GM19395 (cell line): ENCODE measurements around the gene RDH5.

Experiments
- ATAC-seq: cut with Tn5 transposase; IDR thresholded peaks from one replicate; pipeline ENCODE4 v1.9.1; 2021; ENCODE audit warnings: mild to moderate bottlenecking, moderate library complexity; ENCODE audit not compliant: unreplicated experiment

Gene RDH5

GRCh38 chr12:55695349-55695748 is 24.8 kb upstream of the RDH5 start:
- ATAC-seq, result no peak

GRCh38 chr12:55696141-55696540 is 24.1 kb upstream of the RDH5 start:
- no peak for ATAC-seq

- no peak for ATAC-seq
These were observed 23.3 kb upstream of the RDH5 start for GRCh38 chr12:55696796-55697462.

GRCh38 chr12:55697686-55698085 is 22.5 kb upstream of the RDH5 start:
- no peak for ATAC-seq

GRCh38 chr12:55698241-55698955 is 21.8 kb upstream of the RDH5 start:
- ATAC-seq, result no peak

- no peak for ATAC-seq
These were observed 21.2 kb upstream of the RDH5 start for GRCh38 chr12:55698965-55699364.

GRCh38 chr12:55699471-55700055 is 20.6 kb upstream of the RDH5 start:
- no peak for ATAC-seq

- ATAC-seq, result no peak
These were observed 19.8 kb upstream of the RDH5 start for GRCh38 chr12:55700255-55701018.

GRCh38 chr12:55702861-55703260 is 17.3 kb upstream of the RDH5 start:
- no peak for ATAC-seq

- ATAC-seq, result no peak
These were observed 16.9 kb upstream of the RDH5 start for GRCh38 chr12:55703288-55703687.

- no peak for ATAC-seq
These were observed 16.1 kb upstream of the RDH5 start for GRCh38 chr12:55703901-55704761.

- ATAC-seq, result no peak
These were observed 15.1 kb upstream of the RDH5 start for GRCh38 chr12:55704824-55705718.

GRCh38 chr12:55705782-55706402 is 14.3 kb upstream of the RDH5 start:
- ATAC-seq, result no peak

- ATAC-seq, result no peak
These were observed 13.5 kb upstream of the RDH5 start for GRCh38 chr12:55706568-55707218.

- ATAC-seq, result no peak
These were observed 12.9 kb upstream of the RDH5 start for GRCh38 chr12:55707219-55707671.

- peak; percentile 57 for ATAC-seq
These were observed 12.1 kb upstream of the RDH5 start, which contains the start of gene ITGA7 for GRCh38 chr12:55707841-55708694. ITGA7 (minus strand) TSS chr12:55707904; CDS start chr12:55707682, 222 bp downstream.

GRCh38 chr12:55708695-55709233 is 11.4 kb upstream of the RDH5 start:
- ATAC-seq, result no peak
